ENCODE data around the gene KPNB1. TPM values are rescaled to one million over a fixed set of nuclear protein-coding genes. Genes with fewer than 3 reads are reported as not detected.

The KPNB1 gene
- total and polyA plus RNA-seq, 10 of the 15 experiments (the other 5 are each of a cell fraction or from before 2014, with no cell fraction given), result 67.8 to 525 (median 246) TPM

- TF ChIP-seq, protein P1, sequence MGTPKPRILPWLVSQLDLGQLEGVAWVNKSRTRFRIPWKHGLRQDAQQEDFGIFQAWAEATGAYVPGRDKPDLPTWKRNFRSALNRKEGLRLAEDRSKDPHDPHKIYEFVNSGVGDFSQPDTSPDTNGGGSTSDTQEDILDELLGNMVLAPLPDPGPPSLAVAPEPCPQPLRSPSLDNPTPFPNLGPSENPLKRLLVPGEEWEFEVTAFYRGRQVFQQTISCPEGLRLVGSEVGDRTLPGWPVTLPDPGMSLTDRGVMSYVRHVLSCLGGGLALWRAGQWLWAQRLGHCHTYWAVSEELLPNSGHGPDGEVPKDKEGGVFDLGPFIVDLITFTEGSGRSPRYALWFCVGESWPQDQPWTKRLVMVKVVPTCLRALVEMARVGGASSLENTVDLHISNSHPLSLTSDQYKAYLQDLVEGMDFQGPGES (IDR thresholded peaks at IDR 0.05), result no peak
- TF ChIP-seq KAT2A (conservative IDR thresholded peaks at IDR 0.05; ENCODE audit: control insufficient read depth, low read depth, low read length) (no peak), ASH2L (IDR thresholded peaks at IDR 0.05; ENCODE audit: borderline replicate concordance, low read depth) (0 out of 2 replicates have a peak, but pooled peaks have one; percentile 65), BACH1 (IDR thresholded peaks at IDR 0.05; ENCODE audit: borderline replicate concordance) (no peak), NBN (IDR thresholded peaks at IDR 0.05) (peak; percentile 28; the same call in 1 of the 2 replicates), YY1 (IDR thresholded peaks at IDR 0.05; ENCODE audit: low read depth, low read length) (no peak), NRF1 (conservative IDR thresholded peaks at IDR 0.05; ENCODE audit: low read depth, low read length) (no peak), ESRRA (IDR thresholded peaks at IDR 0.05; ENCODE audit: low read length) (no peak), JUND (IDR thresholded peaks at IDR 0.05; ENCODE audit: low read depth, low read length) (no peak), E2F4 (IDR thresholded peaks at IDR 0.05; ENCODE audit: low read depth, low read length) (no peak), TBL1XR1 (IDR thresholded peaks at IDR 0.05; ENCODE audit: low read depth, low read length) (no peak), FOXK2 (IDR thresholded peaks at IDR 0.05) (peak; percentile 18; the same call in 1 of the 2 replicates)
Measured at GRCh38 chr17:47660064-47660492, 10.4 kb downstream of the KPNB1 start (continued).

All from GM12878 (cell line).